ENCODE data around the gene LYRM9.

- TF ChIP-seq EZH2 (IDR thresholded peaks at IDR 0.05), result no peak
- no peak for TF ChIP-seq CTCF (IDR thresholded peaks at IDR 0.05)
- TF ChIP-seq EZH2phosphoT487 (IDR thresholded peaks at IDR 0.05), result no peak
Measured at GRCh38 chr17:27906226-27906580, 13.0 kb upstream of the LYRM9 start.
